ENCODE data around the gene SNRK. TPM values are rescaled to one million over a fixed set of nuclear protein-coding genes. Genes with fewer than 3 reads are reported as not detected.

Gene SNRK
- total RNA-seq, 1 donor = 21.2 TPM

- TF ChIP-seq, protein P1, sequence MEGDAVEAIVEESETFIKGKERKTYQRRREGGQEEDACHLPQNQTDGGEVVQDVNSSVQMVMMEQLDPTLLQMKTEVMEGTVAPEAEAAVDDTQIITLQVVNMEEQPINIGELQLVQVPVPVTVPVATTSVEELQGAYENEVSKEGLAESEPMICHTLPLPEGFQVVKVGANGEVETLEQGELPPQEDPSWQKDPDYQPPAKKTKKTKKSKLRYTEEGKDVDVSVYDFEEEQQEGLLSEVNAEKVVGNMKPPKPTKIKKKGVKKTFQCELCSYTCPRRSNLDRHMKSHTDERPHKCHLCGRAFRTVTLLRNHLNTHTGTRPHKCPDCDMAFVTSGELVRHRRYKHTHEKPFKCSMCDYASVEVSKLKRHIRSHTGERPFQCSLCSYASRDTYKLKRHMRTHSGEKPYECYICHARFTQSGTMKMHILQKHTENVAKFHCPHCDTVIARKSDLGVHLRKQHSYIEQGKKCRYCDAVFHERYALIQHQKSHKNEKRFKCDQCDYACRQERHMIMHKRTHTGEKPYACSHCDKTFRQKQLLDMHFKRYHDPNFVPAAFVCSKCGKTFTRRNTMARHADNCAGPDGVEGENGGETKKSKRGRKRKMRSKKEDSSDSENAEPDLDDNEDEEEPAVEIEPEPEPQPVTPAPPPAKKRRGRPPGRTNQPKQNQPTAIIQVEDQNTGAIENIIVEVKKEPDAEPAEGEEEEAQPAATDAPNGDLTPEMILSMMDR (IDR thresholded peaks at IDR 0.05; ENCODE audit: insufficient read depth, low read depth, low read length) = no peak
- DNase-seq (ENCODE audit: low read depth) = no peak
- no peak overlapping the region for H3K4me3 ChIP-seq (ENCODE audit: low read depth, low read length)
These were observed 2.2 kb upstream of the SNRK start for GRCh38 chr3:43284171-43284570.

GRCh38 chr3:43285644-43286043 lies 696 bp upstream of the SNRK start:
- H3K4me3 ChIP-seq (ENCODE audit: low read depth, low read length) = no peak overlapping the region
- TF ChIP-seq, protein P1 (IDR thresholded peaks at IDR 0.05; ENCODE audit: insufficient read depth, low read depth, low read length) = no peak
- DNase-seq (ENCODE audit: low read depth) = no peak

DNA sequence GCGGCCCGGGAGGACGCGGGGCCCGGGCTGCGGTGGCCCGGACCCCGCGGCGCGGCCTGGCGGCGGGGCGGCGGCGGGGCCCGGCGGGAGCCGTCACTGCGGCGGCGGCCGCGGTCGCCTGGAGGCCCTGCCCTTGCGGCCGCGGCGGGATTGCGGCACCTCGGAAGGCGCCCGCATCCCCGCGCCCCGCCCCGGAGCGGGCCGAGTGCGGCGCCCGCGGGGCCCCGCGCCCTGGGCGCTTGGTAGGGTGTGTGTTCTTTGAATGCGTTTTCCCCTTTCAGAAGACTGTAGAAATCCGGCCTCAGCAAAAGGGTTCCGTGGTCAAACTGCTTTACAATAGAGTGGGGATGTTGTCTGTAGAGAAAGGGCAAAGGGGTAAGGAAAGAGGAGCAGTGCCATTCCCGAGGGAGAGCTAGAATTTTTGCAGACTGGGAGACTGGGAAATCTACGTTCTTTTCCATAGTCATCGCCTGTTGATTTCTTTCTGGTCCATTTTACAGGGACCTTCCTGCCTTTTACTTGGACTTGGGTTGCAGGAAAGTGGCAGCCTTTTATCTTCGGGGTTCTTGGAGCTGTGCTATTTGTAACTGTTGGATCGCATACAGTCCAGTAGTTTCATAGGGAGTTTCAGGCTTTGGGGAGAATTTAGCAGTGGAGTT lies 630 bp downstream of the SNRK start:
- DNase-seq (ENCODE audit: low read depth) = peak; percentile 36
- peak overlapping the region; percentile 90 for H3K4me3 ChIP-seq (ENCODE audit: low read depth, low read length)
- TF ChIP-seq, protein P1 (IDR thresholded peaks at IDR 0.05; ENCODE audit: insufficient read depth, low read depth, low read length) = no peak

- TF ChIP-seq, protein P1 (IDR thresholded peaks at IDR 0.05; ENCODE audit: insufficient read depth, low read depth, low read length) = no peak
- peak overlapping the region; percentile 90 for H3K4me3 ChIP-seq (ENCODE audit: low read depth, low read length)
- peak; percentile 43 for DNase-seq (ENCODE audit: low read depth)
These were observed 1.1 kb downstream of the SNRK start for GRCh38 chr3:43287500-43287873.

GRCh38 chr3:43288366-43288765 lies 2.0 kb downstream of the SNRK start:
- H3K4me3 ChIP-seq (ENCODE audit: low read depth, low read length) = peak overlapping the region; percentile 90
- TF ChIP-seq, protein P1 (IDR thresholded peaks at IDR 0.05; ENCODE audit: insufficient read depth, low read depth, low read length) = no peak
- DNase-seq (ENCODE audit: low read depth) = peak; percentile 76

GRCh38 chr3:43288850-43289249 lies 2.5 kb downstream of the SNRK start:
- peak overlapping the region; percentile 90 for H3K4me3 ChIP-seq (ENCODE audit: low read depth, low read length)
- TF ChIP-seq, protein P1 (IDR thresholded peaks at IDR 0.05; ENCODE audit: insufficient read depth, low read depth, low read length) = no peak
- DNase-seq (ENCODE audit: low read depth) = peak; percentile 7

DNA sequence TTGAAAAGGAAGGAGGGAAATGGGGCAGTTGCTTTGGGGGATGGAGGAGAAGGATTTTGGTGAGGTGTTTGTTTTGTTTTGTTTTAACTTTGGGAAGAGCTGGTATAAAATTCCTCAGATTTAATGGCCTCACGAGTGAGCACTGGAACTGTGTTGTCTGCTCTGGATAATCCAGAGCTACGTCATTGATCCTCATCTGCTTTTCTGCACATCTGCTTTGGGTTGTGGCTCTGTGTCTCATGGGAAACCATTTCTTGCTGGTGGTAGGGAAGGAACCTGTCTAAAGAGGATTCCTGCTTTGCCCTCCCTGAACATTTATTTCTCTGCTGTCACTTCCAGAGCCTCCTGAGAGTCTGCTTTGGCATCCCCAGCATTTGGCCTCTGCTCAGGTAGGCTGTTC lies 3.1 kb downstream of the SNRK start:
- DNase-seq (ENCODE audit: low read depth) = peak; percentile 85
- peak overlapping the region; percentile 90 for H3K4me3 ChIP-seq (ENCODE audit: low read depth, low read length)
- TF ChIP-seq, protein P1 (IDR thresholded peaks at IDR 0.05; ENCODE audit: insufficient read depth, low read depth, low read length) = no peak
